RWPE2 (cell line): Measurements from ENCODE around the gene CHCHD6.

Experiments
- ATAC-seq: fragments of 200-7000 bp; cut with Tn5 transposase; 3 replicates; pipeline ENCODE4 v1.9.1; 2021; ENCODE audit warnings: low read depth
- DNase-seq: peaks from one replicate; pipeline ENCODE4 v3.0.0-alpha.2; 2020; ENCODE audit warnings: low spot score
- H3K27ac ChIP-seq: fragments of 450-650 bp; 2 replicates; pipeline ENCODE4 v1.5.1; 2017; ENCODE audit warnings: mild to moderate bottlenecking; ENCODE audit not compliant: poor library complexity, severe bottlenecking
- H3K27me3 ChIP-seq: fragments of 250-450 bp; sonication (Bioruptor Pico); 2 replicates; pipeline ENCODE4 v1.5.1; 2021; ENCODE audit warnings: mild to moderate bottlenecking, moderate library complexity; ENCODE audit not compliant: insufficient read depth, poor library complexity, severe bottlenecking
- H3K36me3 ChIP-seq: fragments of 250-450 bp; sonication (Bioruptor Pico); 2 replicates; pipeline ENCODE4 v1.5.1; 2020; ENCODE audit warnings: low read depth, mild to moderate bottlenecking, moderate library complexity
- H3K4me1 ChIP-seq: fragments of 250-450 bp; sonication (Bioruptor Pico); 2 replicates; pipeline ENCODE4 v1.5.1; 2021; ENCODE audit warnings: mild to moderate bottlenecking, moderate library complexity; ENCODE audit not compliant: insufficient read depth, poor library complexity, severe bottlenecking
- H3K4me3 ChIP-seq: fragments of 250-450 bp; sonication (Bioruptor Pico); 2 replicates; pipeline ENCODE4 v1.5.1; 2021; ENCODE audit warnings: mild to moderate bottlenecking, moderate library complexity; ENCODE audit not compliant: severe bottlenecking
- H3K9me3 ChIP-seq: fragments of 250-450 bp; sonication (Bioruptor Pico); 2 replicates; pipeline ENCODE4 v1.5.1; 2021; ENCODE audit warnings: mild to moderate bottlenecking, moderate library complexity; ENCODE audit not compliant: severe bottlenecking
- TF ChIP-seq, protein P1 (sequence below): fragments of 450-650 bp; IDR thresholded peaks from one replicate; pipeline ENCODE4 v1.5.1; 2017; ENCODE audit warnings: mild to moderate bottlenecking, moderate library complexity; ENCODE audit not compliant: poor library complexity, severe bottlenecking

CHCHD6 gene

DNA sequence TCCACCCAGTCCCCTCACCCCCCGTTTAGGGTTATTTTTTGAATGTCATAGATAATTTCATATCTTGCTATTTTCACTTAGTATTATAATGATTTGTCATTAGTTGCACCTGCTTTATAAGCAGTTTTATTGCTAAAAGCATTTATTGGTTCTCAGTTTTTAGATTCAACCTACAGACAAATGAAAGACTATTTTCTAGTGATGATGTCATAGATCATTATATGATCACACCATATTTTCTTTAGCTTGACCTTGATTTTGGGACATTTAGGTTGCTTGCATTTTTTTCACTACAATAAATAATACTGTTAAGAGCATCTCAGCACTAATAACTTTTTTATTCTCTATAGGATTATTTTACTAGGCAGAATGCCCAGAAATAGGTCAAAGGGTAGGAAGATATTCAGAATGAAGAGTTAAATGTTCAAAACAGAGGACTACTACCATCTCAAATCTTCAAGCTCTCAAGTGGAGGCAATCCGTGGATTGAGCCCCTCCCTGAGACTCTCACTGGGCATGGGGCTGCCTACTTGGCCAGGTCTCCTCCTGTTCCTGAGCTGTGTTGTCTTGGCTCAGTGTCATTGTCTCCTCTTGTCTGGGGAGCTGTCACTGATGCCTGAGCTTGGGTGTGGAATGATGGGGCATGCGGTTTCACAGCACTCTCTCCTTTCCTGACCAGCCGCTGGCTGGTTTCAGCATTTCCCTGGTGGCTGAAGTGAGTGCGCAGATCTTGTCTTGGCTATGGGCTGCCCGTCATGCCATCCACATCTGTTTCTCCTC, 28.4 kb downstream of the CHCHD6 start:
- DNase-seq (no peak), ATAC-seq (no peak)
- no peaks in the 10 kb centered on the region for H3K9me3 ChIP-seq
- TF ChIP-seq, protein P1, sequence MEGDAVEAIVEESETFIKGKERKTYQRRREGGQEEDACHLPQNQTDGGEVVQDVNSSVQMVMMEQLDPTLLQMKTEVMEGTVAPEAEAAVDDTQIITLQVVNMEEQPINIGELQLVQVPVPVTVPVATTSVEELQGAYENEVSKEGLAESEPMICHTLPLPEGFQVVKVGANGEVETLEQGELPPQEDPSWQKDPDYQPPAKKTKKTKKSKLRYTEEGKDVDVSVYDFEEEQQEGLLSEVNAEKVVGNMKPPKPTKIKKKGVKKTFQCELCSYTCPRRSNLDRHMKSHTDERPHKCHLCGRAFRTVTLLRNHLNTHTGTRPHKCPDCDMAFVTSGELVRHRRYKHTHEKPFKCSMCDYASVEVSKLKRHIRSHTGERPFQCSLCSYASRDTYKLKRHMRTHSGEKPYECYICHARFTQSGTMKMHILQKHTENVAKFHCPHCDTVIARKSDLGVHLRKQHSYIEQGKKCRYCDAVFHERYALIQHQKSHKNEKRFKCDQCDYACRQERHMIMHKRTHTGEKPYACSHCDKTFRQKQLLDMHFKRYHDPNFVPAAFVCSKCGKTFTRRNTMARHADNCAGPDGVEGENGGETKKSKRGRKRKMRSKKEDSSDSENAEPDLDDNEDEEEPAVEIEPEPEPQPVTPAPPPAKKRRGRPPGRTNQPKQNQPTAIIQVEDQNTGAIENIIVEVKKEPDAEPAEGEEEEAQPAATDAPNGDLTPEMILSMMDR = no peak
- H3K27me3 ChIP-seq = no peaks in the 10 kb centered on the region
- H3K4me3 ChIP-seq = no peak overlapping the region
- peaks cover 17% of the 10 kb centered on the region; the same call in 1 of the 2 replicates for H3K36me3 ChIP-seq
- no peaks in the 10 kb centered on the region for H3K4me1 ChIP-seq
- H3K27ac ChIP-seq = no peak overlapping the region

GRCh38 chr3:126733061-126733430, 29.0 kb downstream of the CHCHD6 start:
- H3K36me3 ChIP-seq = peaks cover 17% of the 10 kb centered on the region; the same call in 1 of the 2 replicates
- H3K27ac ChIP-seq = no peak overlapping the region
- ATAC-seq (no peak), DNase-seq (no peak)
- H3K9me3 ChIP-seq = no peaks in the 10 kb centered on the region
- no peaks in the 10 kb centered on the region for H3K4me1 ChIP-seq
- TF ChIP-seq, protein P1 = no peak
- no peak overlapping the region for H3K4me3 ChIP-seq
- no peaks in the 10 kb centered on the region for H3K27me3 ChIP-seq

- H3K27me3 ChIP-seq = no peaks in the 10 kb centered on the region
- H3K27ac ChIP-seq = no peak overlapping the region
- no peak for ATAC-seq
- TF ChIP-seq, protein P1 = no peak
- no peak for DNase-seq
- no peaks in the 10 kb centered on the region for H3K9me3 ChIP-seq
- H3K36me3 ChIP-seq = peaks cover 11% of the 10 kb centered on the region; the same call in 1 of the 2 replicates
- H3K4me3 ChIP-seq = no peak overlapping the region
- no peaks in the 10 kb centered on the region for H3K4me1 ChIP-seq
Observed at GRCh38 chr3:126734106-126734723, 30.2 kb downstream of the CHCHD6 start.

DNA sequence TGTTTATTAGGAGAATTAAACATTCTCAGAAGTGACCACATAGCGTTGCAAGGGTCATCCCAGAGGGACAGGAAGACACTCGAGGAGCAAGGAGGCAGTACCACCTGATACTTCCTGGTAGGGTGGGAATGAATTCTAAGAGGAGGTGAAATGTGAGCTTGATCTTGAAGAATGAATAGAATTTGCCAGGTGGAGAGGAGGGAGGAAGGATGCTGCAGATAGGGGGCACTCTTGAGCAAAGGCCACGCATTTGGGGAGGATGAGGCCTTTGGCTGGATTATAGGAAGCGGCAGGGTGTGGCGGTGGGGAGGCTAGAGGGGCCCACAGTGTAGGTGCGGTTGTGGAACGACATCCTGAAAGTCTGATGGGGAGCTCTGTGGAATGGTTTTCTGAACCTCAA, 33.5 kb downstream of the CHCHD6 start:
- ATAC-seq (no peak), DNase-seq (no peak)
- TF ChIP-seq, protein P1 = no peak
- no peaks in the 10 kb centered on the region for H3K27me3 ChIP-seq
- no peaks in the 10 kb centered on the region for H3K4me1 ChIP-seq
- no peak overlapping the region for H3K27ac ChIP-seq
- no peak overlapping the region for H3K4me3 ChIP-seq
- H3K9me3 ChIP-seq = no peaks in the 10 kb centered on the region
- H3K36me3 ChIP-seq = peaks cover 7% of the 10 kb centered on the region; the same call in 1 of the 2 replicates

DNA sequence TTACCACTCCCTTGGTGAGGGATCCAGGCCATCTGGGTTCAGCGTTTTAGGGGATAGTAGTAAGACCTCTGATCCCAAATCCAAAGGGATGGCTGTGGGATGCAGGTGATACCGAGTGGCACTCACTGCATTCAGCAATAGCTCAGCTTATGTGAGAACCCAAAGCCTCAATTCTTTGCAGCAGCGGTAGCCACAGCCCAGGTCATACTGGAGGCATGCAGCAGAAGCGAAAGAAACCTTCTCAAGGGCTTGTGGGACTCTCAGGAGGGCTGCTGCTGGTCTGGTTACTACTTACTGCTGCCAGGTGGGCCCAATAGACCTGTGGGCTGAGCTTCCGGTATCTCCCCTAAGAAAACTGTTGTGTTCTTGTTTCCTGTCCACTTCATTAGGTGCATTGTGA, 38.0 kb downstream of the CHCHD6 start:
- peaks cover 16% of the 10 kb centered on the region for H3K4me1 ChIP-seq
- no peak overlapping the region for H3K27ac ChIP-seq
- no peak for ATAC-seq
- TF ChIP-seq, protein P1 = no peak
- H3K27me3 ChIP-seq = no peaks in the 10 kb centered on the region
- no peaks in the 10 kb centered on the region for H3K9me3 ChIP-seq
- H3K4me3 ChIP-seq = no peak overlapping the region
- no peaks in the 10 kb centered on the region for H3K36me3 ChIP-seq
- no peak for DNase-seq
